DOHH2 (cell line): Measurements from ENCODE around the gene IL7R.

Experiments
- CTCF ChIP-seq: fragments of 200-600 bp; sonication (generic); IDR thresholded peaks from one replicate; pipeline ENCODE4 v1.5.1; 2014; ENCODE audit warnings: antibody characterized with exemption, mild to moderate bottlenecking, low read depth, low read length; ENCODE audit not compliant: poor library complexity, severe bottlenecking
- EZH2phosphoT487 ChIP-seq: fragments of 200-600 bp; sonication (generic); IDR thresholded peaks from 2 replicates; pipeline ENCODE4 v1.6.1; 2017; ENCODE audit warnings: borderline replicate concordance, mild to moderate bottlenecking, antibody characterized with exemption, low read length, moderate library complexity, mixed read lengths

- TF ChIP-seq CTCF: no peak
- no peak for TF ChIP-seq EZH2phosphoT487
Observed at GRCh38 chr5:35822511-35822910, 34.2 kb upstream of the IL7R start.
